ENCODE results near the gene ARHGDIB.

Gene ARHGDIB

GRCh38 chr12:14956024-14956891 lies 5.1 kb downstream of the ARHGDIB start:
- no peak for DNase-seq (ENCODE audit: low read depth, low spot score)

GRCh38 chr12:14954269-14954668 lies 7.1 kb downstream of the ARHGDIB start:
- no peak for DNase-seq (ENCODE audit: low read depth, low spot score)

GRCh38 chr12:14953752-14954151 lies 7.6 kb downstream of the ARHGDIB start:
- DNase-seq (ENCODE audit: low read depth, low spot score), result no peak

- peak; percentile 73 for DNase-seq (ENCODE audit: low read depth, low spot score)
Measured at GRCh38 chr12:14952299-14952921, 9.0 kb downstream of the ARHGDIB start.

DNA sequence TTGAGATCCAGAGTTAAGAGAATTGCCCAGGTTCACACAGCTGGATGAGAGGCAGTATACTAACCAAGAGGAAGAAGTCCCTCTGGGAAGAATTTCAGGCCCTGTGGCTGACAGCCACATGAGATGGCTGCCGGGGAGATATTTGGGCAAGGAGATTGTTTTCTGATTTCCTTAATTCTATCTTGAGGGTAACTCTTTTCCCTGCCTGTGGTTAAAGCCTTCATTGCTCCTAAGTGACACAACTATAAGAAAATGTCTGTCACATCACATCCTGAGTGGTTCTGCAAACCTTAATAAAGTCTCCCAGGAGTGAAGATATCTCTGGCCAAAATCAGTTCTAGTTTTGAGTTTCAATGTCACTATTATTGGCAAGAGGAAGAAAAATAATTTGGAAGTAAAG lies 9.6 kb downstream of the ARHGDIB start:
- no peak for DNase-seq (ENCODE audit: low read depth, low spot score)

DNA sequence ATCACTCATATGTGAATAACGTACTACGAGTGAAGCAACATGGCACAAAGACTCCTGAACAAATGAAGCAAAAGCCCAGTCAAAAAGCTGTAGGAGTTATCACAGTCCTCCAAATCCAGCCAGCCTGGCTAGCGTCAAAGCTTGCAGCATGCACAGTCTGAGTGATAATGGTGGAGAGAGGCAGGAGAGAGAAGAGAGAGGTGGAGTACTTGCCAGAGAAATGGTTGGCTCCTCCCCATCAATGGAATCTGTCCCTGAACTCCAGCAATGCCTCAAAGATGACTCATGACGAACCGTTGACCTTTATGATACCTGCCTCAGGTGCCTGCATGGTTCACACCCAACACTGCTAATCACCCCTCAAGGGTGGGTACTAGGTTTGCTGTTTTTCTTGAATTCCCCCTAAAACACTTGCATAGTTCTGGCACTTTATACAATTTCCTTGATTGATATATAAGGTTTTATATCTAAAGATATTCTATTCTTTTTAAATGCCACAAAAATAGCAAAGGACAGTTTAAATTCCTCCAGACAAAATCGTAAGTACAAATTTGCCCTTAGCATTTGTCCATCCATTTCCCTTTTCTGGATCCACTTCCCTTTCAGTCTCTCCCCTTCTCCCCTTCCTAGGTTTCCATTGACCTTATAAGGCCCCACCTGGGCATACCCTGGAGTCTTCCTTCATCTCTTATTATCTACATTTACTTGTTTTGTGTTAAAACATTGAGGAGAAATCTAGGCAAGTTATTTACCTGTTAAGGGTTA lies 10.2 kb downstream of the ARHGDIB start:
- DNase-seq (ENCODE audit: low read depth, low spot score), result no peak

DNA sequence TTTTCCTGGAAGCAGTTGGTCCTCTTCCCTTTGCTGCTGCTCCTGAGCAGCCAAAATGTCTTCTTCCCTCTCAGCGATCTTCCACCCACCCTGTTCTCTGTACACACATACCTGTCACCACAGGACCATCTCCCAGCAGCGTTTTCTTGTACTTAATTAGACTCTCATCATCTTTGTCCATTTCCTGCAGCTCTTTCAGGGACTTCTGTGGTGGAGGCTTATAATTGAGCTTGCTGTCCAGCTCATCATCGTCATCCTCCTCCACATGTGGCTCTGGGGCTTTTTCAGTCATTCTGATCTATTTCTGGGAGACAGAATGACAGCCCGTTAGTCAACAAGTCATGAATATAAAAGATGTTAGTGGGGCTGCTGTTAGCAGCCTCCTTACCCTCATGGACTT lies 11.0 kb downstream of the ARHGDIB start:
- no peak for DNase-seq (ENCODE audit: low read depth, low spot score)

- DNase-seq (ENCODE audit: low read depth, low spot score), result no peak
Measured at GRCh38 chr12:14949631-14950030, 11.8 kb downstream of the ARHGDIB start.

GRCh38 chr12:14948672-14949071 lies 12.7 kb downstream of the ARHGDIB start:
- DNase-seq (ENCODE audit: low read depth, low spot score), result no peak

GRCh38 chr12:14946861-14947260 lies 14.5 kb downstream of the ARHGDIB start:
- DNase-seq (ENCODE audit: low read depth, low spot score), result no peak

GRCh38 chr12:14946162-14946561 lies 15.2 kb downstream of the ARHGDIB start:
- no peak for DNase-seq (ENCODE audit: low read depth, low spot score)

DNA sequence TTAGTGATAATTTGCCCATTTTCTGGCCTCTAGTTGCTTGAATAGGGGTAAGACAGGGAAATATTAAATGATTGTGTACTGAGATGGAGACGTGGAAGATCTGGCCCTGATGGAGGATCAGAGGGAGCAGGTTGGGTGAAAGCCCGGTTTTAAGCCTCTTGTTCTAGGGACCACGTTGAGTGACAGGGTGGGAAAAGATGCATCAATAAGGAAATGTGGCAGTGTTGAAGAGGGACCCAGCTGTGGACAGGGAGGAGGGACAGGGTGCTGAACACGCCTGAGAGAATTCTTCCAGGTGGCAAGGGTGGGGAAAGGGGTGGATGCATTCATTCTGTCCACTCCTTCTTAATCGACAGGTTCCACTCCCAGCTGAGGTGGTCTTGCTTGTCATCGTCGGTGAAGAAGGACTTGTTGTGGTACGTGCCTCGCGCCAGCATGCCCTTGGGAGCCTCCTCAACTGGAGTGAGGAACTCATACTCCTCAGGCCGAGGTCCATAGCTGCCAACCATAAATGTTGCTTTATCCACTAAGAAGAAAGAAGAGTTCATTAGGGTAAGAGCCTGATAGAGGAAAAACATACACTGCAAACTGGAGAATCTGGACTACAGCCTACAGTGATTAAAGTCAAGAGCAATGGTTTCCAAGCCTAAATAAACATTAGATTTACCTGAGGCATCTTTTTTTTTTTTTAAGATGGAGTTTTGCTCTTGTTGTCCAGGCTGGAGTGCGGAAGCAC lies 19.0 kb downstream of the ARHGDIB start:
- no peak for DNase-seq (ENCODE audit: low read depth, low spot score)

- no peak for DNase-seq (ENCODE audit: low read depth, low spot score)
Measured at GRCh38 chr12:14941369-14941768, 20.0 kb downstream of the ARHGDIB start.

DNA sequence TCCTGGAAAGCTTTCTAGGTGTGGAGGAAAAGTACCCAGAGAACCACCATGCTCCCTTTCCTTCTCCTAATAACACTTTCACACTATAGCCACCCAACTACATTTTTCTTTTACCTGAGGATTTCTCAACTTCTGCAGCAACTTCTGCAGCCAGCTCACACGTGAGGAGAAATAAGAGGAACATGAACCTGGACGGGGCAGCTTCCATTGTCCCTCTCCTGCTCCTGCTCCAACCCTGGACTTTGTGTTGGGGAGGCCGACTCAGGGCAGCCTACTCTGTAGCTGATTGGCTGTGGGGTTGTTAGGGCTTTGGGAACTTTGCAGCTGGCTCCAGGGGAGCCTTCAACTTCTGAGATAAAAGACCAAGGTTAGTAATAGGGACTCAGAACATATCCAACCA lies 23.1 kb downstream of the ARHGDIB start, which contains the start of gene ERP27:
TSS of gene ERP27 (minus strand) at position 237 of the 400 bp plus-strand sequence. CDS start at position 208, 29 bp downstream.
- no peak for DNase-seq (ENCODE audit: low read depth, low spot score)

- no peak for DNase-seq (ENCODE audit: low read depth, low spot score)
Measured at GRCh38 chr12:14937689-14938088, 23.7 kb downstream of the ARHGDIB start.

- no peak for DNase-seq (ENCODE audit: low read depth, low spot score)
Measured at GRCh38 chr12:14937014-14937413, 24.4 kb downstream of the ARHGDIB start.

GRCh38 chr12:14936224-14936861 lies 25.1 kb downstream of the ARHGDIB start:
- DNase-seq (ENCODE audit: low read depth, low spot score), result no peak

GRCh38 chr12:14935031-14935430 lies 26.4 kb downstream of the ARHGDIB start:
- DNase-seq (ENCODE audit: low read depth, low spot score), result no peak

- no peak for DNase-seq (ENCODE audit: low read depth, low spot score)
Measured at GRCh38 chr12:14934511-14934910, 26.9 kb downstream of the ARHGDIB start.

- DNase-seq (ENCODE audit: low read depth, low spot score), result no peak
Measured at GRCh38 chr12:14931791-14932560, 29.4 kb downstream of the ARHGDIB start.

Measured in brain pericyte (primary cell).